Peyer's patch (tissue), 4 donors: Measurements from ENCODE around the gene POLD1. TPM values are rescaled to one million over a fixed set of nuclear protein-coding genes. Genes with fewer than 3 reads are reported as not detected.

ENCODE experiments used
- DNase-seq, 3 donors: peaks; one replicate each; pipeline ENCODE4 v3.0.0-alpha.2; 2017 to 2019
- H3K27ac ChIP-seq, 4 donors: fragments of 200-600 bp; sonication (generic); one replicate each; pipeline ENCODE4 v1.5.1; 2016 to 2019
- H3K27me3 ChIP-seq, 2 donors: fragments of 200-600 bp; sonication (generic); one replicate each; pipeline ENCODE4 v1.5.1; 2019
- H3K36me3 ChIP-seq, 3 donors: fragments of 200-600 bp; sonication (generic); one replicate each; pipeline ENCODE4 v1.5.1; 2016 to 2019
- H3K4me1 ChIP-seq, 4 donors: fragments of 200-600 bp; sonication (generic); one replicate each; pipeline ENCODE4 v1.5.1; 2016 to 2019
- H3K4me3 ChIP-seq, 4 donors: fragments of 200-600 bp; sonication (generic); 1 replicate in 3 of 4; 2 replicates in 1 of 4; pipeline ENCODE4 v1.5.1; 2016 to 2019; ENCODE audit warnings: mild to moderate bottlenecking in 1 of 4
- H3K9me3 ChIP-seq, 4 donors: fragments of 200-600 bp; sonication (generic); one replicate each; pipeline ENCODE4 v1.5.1; 2016 to 2019; ENCODE audit warnings: mild to moderate bottlenecking in 1 of 4
- CTCF ChIP-seq, 6 experiments: fragments of 450-650 bp in 4 of 6; fragments of 200-600 bp in 2 of 6; sonication (generic) in 1 of 6; IDR thresholded peaks; one replicate each; pipeline ENCODE4 v1.5.1; 2017 to 2019; ENCODE audit warnings: antibody characterized with exemption in 6 of 6, mild to moderate bottlenecking in 3 of 6, moderate library complexity in 1 of 6
- POLR2A ChIP-seq, 2 donors: fragments of 450-650 bp; IDR thresholded peaks; one replicate each; pipeline ENCODE4 v1.5.1; 2017; ENCODE audit warnings: antibody characterized with exemption in 2 of 2, mild to moderate bottlenecking in 2 of 2, moderate library complexity in 2 of 2
- total RNA-seq, 4 donors: library from RNA; depleted of rRNA; stranded (reverse); fragments of >200 nt; gene quantifications; one replicate each; pipeline ENCODE4 v1.1.0, GENCODE V29; 2016

Gene POLD1
- total RNA-seq, 4 donors from 2014 or later = 14.9 to 90.0 (median 27.3) TPM

- TF ChIP-seq POLR2A (IDR thresholded peaks at IDR 0.05) = no peak
- TF ChIP-seq CTCF (IDR thresholded peaks at IDR 0.05) = no peak
Measured at GRCh38 chr19:50444059-50444458, 59.9 kb downstream of the POLD1 start.

GRCh38 chr19:50447053-50447452, 62.9 kb downstream of the POLD1 start:
- Histone ChIP-seq H3K27me3 (no peaks in the 10 kb centered on the region), H3K36me3 (no peaks in the 10 kb centered on the region), H3K4me1 (no peaks in the 10 kb centered on the region), H3K4me3 (no peak overlapping the region), H3K9me3 (no peaks in the 10 kb centered on the region), H3K27ac (no peak overlapping the region)
- no peak for DNase-seq
- no peak for TF ChIP-seq POLR2A (IDR thresholded peaks at IDR 0.05)
- TF ChIP-seq CTCF (IDR thresholded peaks at IDR 0.05) = no peak

More at GRCh38 chr19:50444059-50444458, 59.9 kb downstream of the POLD1 start:
- no peak for DNase-seq
- H3K27ac ChIP-seq = no peak overlapping the region
- no peaks in the 10 kb centered on the region for H3K9me3 ChIP-seq
- no peaks in the 10 kb centered on the region for H3K36me3 ChIP-seq
- H3K4me3 ChIP-seq = no peak overlapping the region
- H3K4me1 ChIP-seq = no peaks in the 10 kb centered on the region
- H3K27me3 ChIP-seq = no peaks in the 10 kb centered on the region

- H3K9me3 ChIP-seq = no peaks in the 10 kb centered on the region
- no peaks in the 10 kb centered on the region for H3K4me1 ChIP-seq
- H3K27me3 ChIP-seq = no peaks in the 10 kb centered on the region
- H3K36me3 ChIP-seq = no peaks in the 10 kb centered on the region
- no peak overlapping the region for H3K4me3 ChIP-seq
- no peak for DNase-seq
- H3K27ac ChIP-seq = no peak overlapping the region
- TF ChIP-seq CTCF (IDR thresholded peaks at IDR 0.05) (no peak), POLR2A (IDR thresholded peaks at IDR 0.05) (no peak)
Measured at GRCh38 chr19:50447750-50448149, 63.6 kb downstream of the POLD1 start.

GRCh38 chr19:50449236-50449899, 65.2 kb downstream of the POLD1 start:
- DNase-seq = no peak
- H3K36me3 ChIP-seq = no peaks in the 10 kb centered on the region
- H3K4me3 ChIP-seq = no peak overlapping the region
- H3K4me1 ChIP-seq = no peaks in the 10 kb centered on the region
- no peaks in the 10 kb centered on the region for H3K9me3 ChIP-seq
- H3K27me3 ChIP-seq = no peaks in the 10 kb centered on the region
- no peak overlapping the region for H3K27ac ChIP-seq
- TF ChIP-seq POLR2A (IDR thresholded peaks at IDR 0.05) = no peak
- TF ChIP-seq CTCF (IDR thresholded peaks at IDR 0.05) = no peak

GRCh38 chr19:50450369-50451222, 66.4 kb downstream of the POLD1 start:
- no peaks in the 10 kb centered on the region for H3K36me3 ChIP-seq
- DNase-seq = no peak
- H3K27ac ChIP-seq = no peak overlapping the region
- TF ChIP-seq CTCF (IDR thresholded peaks at IDR 0.05) = no peak
- no peak for TF ChIP-seq POLR2A (IDR thresholded peaks at IDR 0.05)
- no peaks in the 10 kb centered on the region for H3K27me3 ChIP-seq
- H3K9me3 ChIP-seq = no peaks in the 10 kb centered on the region
- no peak overlapping the region for H3K4me3 ChIP-seq
- H3K4me1 ChIP-seq = no peaks in the 10 kb centered on the region
